HepG2 (cell line): Measurements from ENCODE around the gene LSM12.

Experiments
- CREB3 ChIP-seq: sonication (generic); formaldehyde crosslinking; IDR thresholded peaks from 2 replicates; pipeline ENCODE4 v1.5.0; 2020; ENCODE audit warnings: missing genetic modification reagents
- CTCF ChIP-seq: sonication (generic); formaldehyde crosslinking; IDR thresholded peaks from 2 replicates; pipeline ENCODE4 v1.5.0; 2020; ENCODE audit warnings: mild to moderate bottlenecking, missing genetic modification reagents, moderate library complexity
- MYPOP ChIP-seq: sonication (generic); formaldehyde crosslinking; IDR thresholded peaks from 2 replicates; pipeline ENCODE4 v1.8.1; 2023; ENCODE audit warnings: mild to moderate bottlenecking, moderate library complexity, missing genetic modification reagents
- NFE2L2 ChIP-seq: fragments of 150-350 bp; IDR thresholded peaks from 2 replicates; pipeline ENCODE4 v1.6.1; 2014; ENCODE audit warnings: low read length
- STAT6 ChIP-seq: sonication (generic); formaldehyde crosslinking; IDR thresholded peaks from 2 replicates; pipeline ENCODE4 v1.4.0; 2020; ENCODE audit warnings: missing genetic modification reagents, mild to moderate bottlenecking, borderline replicate concordance
- ZC3H4 ChIP-seq: sonication (generic); formaldehyde crosslinking; IDR thresholded peaks from 2 replicates; pipeline ENCODE4 v1.4.0; 2020; ENCODE audit warnings: missing genetic modification reagents, borderline replicate concordance
- ZNF264 ChIP-seq: sonication (generic); formaldehyde crosslinking; IDR thresholded peaks from 2 replicates; pipeline ENCODE4 v1.4.0; 2020; ENCODE audit warnings: missing genetic modification reagents
- ZNF768 ChIP-seq: sonication (generic); formaldehyde crosslinking; IDR thresholded peaks from 2 replicates; pipeline ENCODE4 v1.4.0; 2020; ENCODE audit warnings: missing genetic modification reagents

- TF ChIP-seq ZC3H4 (CRISPR knock-in tag): 0 out of 2 replicates have a peak, but pooled peaks have one; percentile 48
- TF ChIP-seq MYPOP (CRISPR knock-in tag): peak; percentile 73
- peak; percentile 34 for TF ChIP-seq ZNF768 (CRISPR knock-in tag)
- TF ChIP-seq CTCF (CRISPR knock-in tag): no peak
- no peak for TF ChIP-seq NFE2L2
- peak; percentile 35; the same call in 1 of the 2 replicates for TF ChIP-seq ZNF264 (CRISPR knock-in tag)
- no peak for TF ChIP-seq CREB3
- TF ChIP-seq STAT6 (CRISPR knock-in tag): 0 out of 2 replicates have a peak, but pooled peaks have one; percentile 31
Measured at GRCh38 chr17:44108440-44109311, 42.2 kb upstream of the LSM12 start.
